HG03095 (cell line): ENCODE measurements around the gene PHLDB2.

Experiments
- ATAC-seq: cut with Tn5 transposase; IDR thresholded peaks from one replicate; pipeline ENCODE4 v1.9.1; 2021; ENCODE audit warnings: moderate library complexity; ENCODE audit not compliant: unreplicated experiment

PHLDB2 gene

GRCh38 chr3:111921181-111921580, 62.1 kb downstream of the PHLDB2 start:
- no peak for ATAC-seq

- ATAC-seq = no peak
Observed at GRCh38 chr3:111923095-111923771, 64.2 kb downstream of the PHLDB2 start.

GRCh38 chr3:111923806-111924205, 64.7 kb downstream of the PHLDB2 start:
- no peak for ATAC-seq

GRCh38 chr3:111924283-111924682, 65.2 kb downstream of the PHLDB2 start:
- no peak for ATAC-seq

DNA sequence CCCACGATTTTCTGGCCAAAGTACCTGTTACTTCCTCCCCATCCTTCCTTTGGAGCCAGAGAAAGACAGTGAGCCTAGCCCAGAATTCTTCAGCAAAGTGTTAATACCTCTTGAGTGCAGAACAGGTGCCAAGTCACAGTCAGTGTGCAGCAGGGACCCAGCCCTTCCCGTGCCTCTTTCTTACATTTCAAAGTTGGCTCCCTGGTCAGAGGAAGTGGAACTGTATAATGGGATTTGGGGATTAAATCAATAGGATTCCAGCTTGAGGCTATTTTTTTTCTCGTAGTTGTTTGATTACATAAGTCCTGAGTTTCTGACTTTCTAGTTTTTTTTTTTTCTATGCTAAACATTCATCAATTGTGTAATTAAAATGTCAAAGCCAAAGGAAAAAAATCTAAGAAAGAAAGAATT, 67.2 kb downstream of the PHLDB2 start:
- ATAC-seq = no peak

- no peak for ATAC-seq
Observed at GRCh38 chr3:111928613-111929012, 69.5 kb downstream of the PHLDB2 start.

DNA sequence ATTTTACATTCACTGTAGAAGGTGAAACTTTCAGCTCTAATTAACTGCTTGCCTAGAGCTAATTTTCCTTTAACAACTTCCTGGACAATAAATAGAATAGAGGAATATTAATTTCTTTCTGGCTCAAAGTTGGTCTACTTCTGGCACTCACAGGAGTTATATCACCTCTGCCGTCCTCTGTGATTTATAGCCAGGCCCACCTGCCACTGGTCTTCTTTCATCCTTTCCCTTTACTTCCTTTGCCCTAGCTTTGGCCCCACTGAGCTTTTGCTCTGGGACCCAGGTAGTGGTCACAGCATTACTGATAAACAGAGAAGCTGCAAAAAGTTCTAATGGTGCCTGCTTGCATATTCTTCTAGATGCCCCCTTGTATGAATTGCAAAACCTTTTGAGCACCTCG, 70.4 kb downstream of the PHLDB2 start:
- no peak for ATAC-seq

- ATAC-seq = no peak
Observed at GRCh38 chr3:111932946-111933345, 73.9 kb downstream of the PHLDB2 start.

DNA sequence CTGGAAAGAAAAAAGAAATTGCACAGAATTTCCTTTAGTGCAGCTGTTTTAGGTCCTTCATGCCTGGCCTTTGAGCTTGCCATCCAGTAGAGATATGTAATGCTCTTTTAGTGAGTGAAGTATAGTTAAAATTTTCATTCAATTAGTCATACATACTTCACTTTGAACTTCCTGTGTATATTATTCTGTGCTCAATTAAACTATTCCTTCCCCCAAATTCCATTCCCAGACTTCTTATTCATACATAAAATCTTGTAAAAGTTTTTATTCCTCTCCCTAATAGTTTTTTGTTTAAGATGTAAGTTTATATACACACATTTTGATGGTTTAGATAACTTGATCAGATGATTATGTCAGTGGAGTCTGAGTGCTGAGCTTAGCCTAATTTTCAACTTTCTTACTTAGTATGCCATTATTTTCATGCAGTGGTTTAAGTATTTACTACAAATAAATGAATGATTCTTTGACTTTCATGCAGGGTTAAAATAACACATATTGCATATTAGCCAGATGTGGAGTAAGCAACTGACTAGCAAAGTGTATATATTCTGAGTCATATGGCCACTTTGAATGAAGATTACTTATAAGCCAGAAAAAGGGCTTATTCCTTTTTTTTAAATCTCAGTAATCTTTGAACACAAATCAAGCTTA, 77.3 kb downstream of the PHLDB2 start:
- no peak for ATAC-seq

DNA sequence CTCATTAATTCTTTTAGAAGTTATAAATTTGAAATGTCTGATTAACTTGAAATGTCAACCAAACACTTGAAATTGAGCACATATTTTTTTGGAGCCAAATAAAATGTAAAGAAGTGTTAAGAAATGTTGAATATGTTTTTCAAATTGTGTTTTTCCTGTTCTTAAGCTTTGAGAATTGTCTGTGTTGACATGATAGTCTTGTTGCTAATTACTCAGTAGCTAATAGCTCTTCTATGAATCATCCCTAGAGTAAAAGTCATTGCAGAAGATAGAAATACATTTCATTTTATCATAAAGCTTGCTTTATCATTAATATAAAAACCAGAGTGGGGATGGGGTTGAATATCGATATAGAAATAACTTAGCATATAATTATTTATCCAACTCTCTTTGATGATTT, 77.9 kb downstream of the PHLDB2 start:
- ATAC-seq = no peak

GRCh38 chr3:111937871-111938270, 78.8 kb downstream of the PHLDB2 start:
- ATAC-seq = no peak

GRCh38 chr3:111939873-111940272, 80.8 kb downstream of the PHLDB2 start:
- ATAC-seq = no peak

- no peak for ATAC-seq
Observed at GRCh38 chr3:111943533-111943932, 84.5 kb downstream of the PHLDB2 start.

DNA sequence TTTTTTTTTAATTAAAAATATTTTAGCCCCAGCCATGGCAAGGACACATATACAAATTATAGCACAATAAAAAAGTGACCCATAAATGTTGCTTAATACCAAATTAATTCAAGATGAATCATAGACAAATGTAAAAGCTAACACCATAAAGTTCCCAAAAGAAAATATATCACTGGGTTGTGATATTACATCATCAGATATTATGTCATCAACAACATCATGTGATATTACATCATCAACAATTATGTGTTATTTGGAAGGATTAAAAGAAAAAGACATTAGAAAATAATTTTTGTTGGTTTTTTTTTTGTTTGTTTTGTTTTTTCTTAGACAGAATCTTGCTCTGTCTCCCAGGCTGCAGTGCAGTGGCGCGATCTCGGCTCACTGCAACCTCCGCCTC, 85.3 kb downstream of the PHLDB2 start:
- ATAC-seq = no peak

DNA sequence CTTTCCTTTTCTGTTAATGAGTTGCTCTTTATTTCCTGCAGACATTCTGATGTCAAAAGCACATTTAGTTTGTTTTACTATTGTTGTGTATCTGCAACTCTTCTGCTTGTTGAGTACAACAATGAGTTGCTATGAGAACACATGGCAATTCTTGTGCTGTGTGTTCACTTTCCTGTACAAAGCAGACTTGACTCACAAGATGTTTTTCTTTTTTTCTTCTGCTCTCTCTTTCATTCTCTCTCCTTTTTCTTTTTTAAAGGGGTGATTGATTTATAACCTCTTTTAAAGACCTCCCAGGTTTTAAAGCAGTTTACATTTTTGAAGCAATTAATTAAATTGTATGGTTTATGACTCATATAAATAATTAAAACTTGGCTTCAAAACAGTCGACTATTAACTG, 88.2 kb downstream of the PHLDB2 start:
- ATAC-seq = no peak

DNA sequence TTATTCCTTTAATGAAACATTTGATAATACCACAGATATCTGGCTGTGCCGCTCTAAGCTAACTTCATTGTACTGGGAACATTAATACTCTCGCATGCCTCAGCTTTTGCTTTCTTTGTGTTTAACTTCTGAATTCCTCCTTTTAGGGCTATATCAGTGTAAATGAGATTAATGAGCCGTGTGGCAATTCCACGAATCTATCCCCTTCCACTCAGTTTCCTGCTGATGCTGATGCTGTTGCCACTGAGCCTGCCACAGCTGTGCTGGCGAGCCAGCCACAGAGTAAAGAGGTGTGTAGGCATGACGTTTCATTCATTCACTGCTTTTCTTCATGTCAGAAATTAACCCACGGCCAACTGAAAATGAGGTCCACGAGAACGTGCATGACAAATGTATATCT, 89.7 kb downstream of the PHLDB2 start:
- no peak for ATAC-seq

DNA sequence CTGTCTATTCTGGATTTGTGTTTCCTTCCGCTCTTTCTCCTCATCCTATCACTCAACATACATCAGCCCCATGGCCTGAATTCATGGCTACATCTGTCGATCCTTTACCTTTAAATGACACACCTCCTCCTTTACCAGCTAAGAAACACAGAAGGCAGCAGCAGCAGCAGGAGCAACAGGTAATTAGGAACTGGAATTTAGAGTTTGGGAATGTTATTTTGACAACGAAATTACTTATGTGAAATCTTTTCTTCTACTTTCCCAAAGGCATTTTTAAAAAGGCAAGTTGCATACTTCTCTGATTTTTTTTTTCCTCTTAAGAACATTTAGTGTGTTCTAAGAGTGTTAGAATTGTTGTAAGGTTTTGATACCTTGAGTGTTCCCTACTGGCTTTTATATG, 90.6 kb downstream of the PHLDB2 start:
- no peak for ATAC-seq

DNA sequence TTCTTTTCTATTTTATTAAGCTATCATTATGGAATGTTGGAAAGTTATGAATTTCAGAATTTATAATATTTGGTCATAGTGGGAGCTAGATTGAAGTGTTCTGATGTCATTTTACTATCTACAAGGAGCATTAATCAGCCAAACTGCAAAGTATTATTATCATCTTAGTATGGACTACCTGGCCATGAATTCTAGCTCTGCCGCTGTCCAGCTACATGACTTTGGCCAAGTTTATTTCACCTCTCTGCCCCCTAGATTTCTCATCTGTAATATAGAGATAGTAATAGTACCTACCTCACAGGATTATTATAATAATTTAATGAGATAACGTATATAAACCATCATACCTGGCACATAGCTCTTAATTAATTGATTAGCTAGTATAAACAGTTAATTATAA, 92.0 kb downstream of the PHLDB2 start:
- no peak for ATAC-seq

DNA sequence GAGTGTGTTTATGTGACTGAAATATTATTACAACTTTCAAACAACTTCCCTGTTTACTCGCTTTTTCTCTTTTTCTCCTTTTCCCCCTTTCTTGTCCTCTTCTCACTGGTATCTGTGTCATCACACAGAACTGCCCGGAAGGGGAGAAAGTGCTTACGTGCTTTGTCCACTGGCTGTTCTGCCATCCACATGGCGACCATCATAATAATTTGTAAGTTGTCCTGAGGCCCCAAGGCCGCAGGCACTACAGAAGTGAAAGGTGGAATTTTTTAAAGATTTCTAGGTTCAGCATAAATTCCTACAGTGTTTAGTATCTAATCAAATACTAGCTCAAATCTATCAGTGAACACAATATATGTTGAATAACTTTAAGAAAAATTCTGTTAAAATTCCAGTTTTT, 93.0 kb downstream of the PHLDB2 start:
- no peak for ATAC-seq

GRCh38 chr3:111952866-111953450, 93.9 kb downstream of the PHLDB2 start:
- no peak for ATAC-seq

- ATAC-seq = no peak
Observed at GRCh38 chr3:111954228-111954990, 95.3 kb downstream of the PHLDB2 start.

- ATAC-seq = no peak
Observed at GRCh38 chr3:111955876-111956275, 96.8 kb downstream of the PHLDB2 start.
